Panc1 (cell line): ENCODE data around the gene PPM1F. TPM values are rescaled to one million over a fixed set of nuclear protein-coding genes. Genes with fewer than 3 reads are reported as not detected.

Experiments used
- ATAC-seq: fragments of 200-7000 bp; cut with Tn5 transposase; 2 replicates; pipeline ENCODE4 v1.9.1; 2020; ENCODE audit warnings: mild to moderate bottlenecking, moderate library complexity
- BruUV-seq: library from RNA; stranded (reverse); fragments of 400-500 nt; replicated peaks from 2 replicates; lab custom pipeline; 2021; lab: Mats Ljungman, UMichigan
- CTCF ChIA-PET: fragments of 300-600 bp; sonication (Branson Sonifier 250); formaldehyde crosslinking; loops from one replicate; lab custom pipeline; 2022; ENCODE audit warnings: antibody characterized with exemption; lab: Charles Lee
- POLR2A ChIA-PET: fragments of 300-600 bp; sonication (Branson Sonifier 250); formaldehyde crosslinking; loops from one replicate; lab custom pipeline; 2022; ENCODE audit warnings: antibody characterized with exemption; lab: Charles Lee
- DNase-seq: peaks from one replicate; pipeline ENCODE4 v3.0.0-alpha.2; 2010; ENCODE audit warnings: low read depth, low spot score
- H3K27ac ChIP-seq: 2 replicates; pipeline ENCODE4 v1.5.1; 2011; ENCODE audit warnings: mild to moderate bottlenecking, low read length, inconsistent platforms
- H3K27me3 ChIP-seq: fragments of 200-500 bp; sonication (Bioruptor generic); 2 replicates; pipeline ENCODE4 v1.6.0; 2014; ENCODE audit warnings: low read length, inconsistent platforms; ENCODE audit not compliant: control insufficient read depth, insufficient read depth
- H3K36me3 ChIP-seq: fragments of 200-500 bp; sonication (Bioruptor generic); 2 replicates; pipeline ENCODE4 v1.5.1; 2014; ENCODE audit warnings: inconsistent platforms, mild to moderate bottlenecking, low read length, moderate library complexity; ENCODE audit not compliant: control insufficient read depth, insufficient read depth
- H3K4me1 ChIP-seq: 2 replicates; pipeline ENCODE4 v1.5.1; 2011; ENCODE audit warnings: inconsistent platforms, mild to moderate bottlenecking, low read length, moderate library complexity; ENCODE audit not compliant: control insufficient read depth, insufficient read depth
- H3K4me3 ChIP-seq, 2 experiments: 2 replicates each; pipeline ENCODE4 v1.5.1; 2011 to 2012; ENCODE audit warnings: low read depth in 2 of 2, low read length in 2 of 2, mild to moderate bottlenecking in 2 of 2, inconsistent platforms in 1 of 2, moderate library complexity in 1 of 2
- H3K9me3 ChIP-seq: fragments of 200-500 bp; sonication (Bioruptor generic); 2 replicates; pipeline ENCODE4 v1.5.1; 2014; ENCODE audit warnings: low read depth, mild to moderate bottlenecking, inconsistent platforms, low read length, moderate library complexity; ENCODE audit not compliant: control insufficient read depth, insufficient read depth
- CTCF ChIP-seq: fragments of 450-650 bp; IDR thresholded peaks from 2 replicates; pipeline ENCODE4 v1.5.1; 2017; ENCODE audit warnings: mild to moderate bottlenecking
- POLR2AphosphoS5 ChIP-seq: IDR thresholded peaks from 2 replicates; pipeline ENCODE4 v1.6.1; 2012; ENCODE audit warnings: mild to moderate bottlenecking, low read depth, low read length, moderate library complexity
- REST ChIP-seq, 2 experiments: IDR thresholded peaks; 2 replicates each; pipeline ENCODE4 v1.6.1; 2011 to 2012; ENCODE audit warnings: low read depth in 2 of 2, control low read depth in 1 of 2, low read length in 1 of 2, mild to moderate bottlenecking in 1 of 2, moderate library complexity in 1 of 2; ENCODE audit not compliant: insufficient read depth in 1 of 2
- SIN3A ChIP-seq: IDR thresholded peaks from 2 replicates; pipeline ENCODE4 v1.6.1; 2012; ENCODE audit warnings: low read depth, mild to moderate bottlenecking, low read length, moderate library complexity, borderline replicate concordance; ENCODE audit not compliant: insufficient read depth
- TCF7L2 ChIP-seq: IDR thresholded peaks from 2 replicates; pipeline ENCODE4 v1.6.1; 2011; ENCODE audit warnings: mild to moderate bottlenecking, low read depth, low read length, inconsistent platforms
- in situ Hi-C: cut with HindIII; loops from 2 replicates; pipeline ENCODE4 v1.10.0; 2016; ENCODE audit warnings: low sequenced_read_pairs, low pct_unique_long_range_greater_than_20kb
- intact Hi-C: fragments of 100-400 bp; cut with micrococcal nuclease; formaldehyde crosslinking; loops from one replicate; pipeline ENCODE4 v1.10.0; 2022; ENCODE audit not compliant: unreplicated experiment
- total RNA-seq: library from RNA; stranded (reverse); gene quantifications from one replicate; pipeline ENCODE4 v1.2.1, GENCODE V29; 2021; ENCODE audit not compliant: unreplicated experiment

The PPM1F gene
- total RNA-seq, 1 experiment from 2014 or later, result 28.9 TPM

DNA sequence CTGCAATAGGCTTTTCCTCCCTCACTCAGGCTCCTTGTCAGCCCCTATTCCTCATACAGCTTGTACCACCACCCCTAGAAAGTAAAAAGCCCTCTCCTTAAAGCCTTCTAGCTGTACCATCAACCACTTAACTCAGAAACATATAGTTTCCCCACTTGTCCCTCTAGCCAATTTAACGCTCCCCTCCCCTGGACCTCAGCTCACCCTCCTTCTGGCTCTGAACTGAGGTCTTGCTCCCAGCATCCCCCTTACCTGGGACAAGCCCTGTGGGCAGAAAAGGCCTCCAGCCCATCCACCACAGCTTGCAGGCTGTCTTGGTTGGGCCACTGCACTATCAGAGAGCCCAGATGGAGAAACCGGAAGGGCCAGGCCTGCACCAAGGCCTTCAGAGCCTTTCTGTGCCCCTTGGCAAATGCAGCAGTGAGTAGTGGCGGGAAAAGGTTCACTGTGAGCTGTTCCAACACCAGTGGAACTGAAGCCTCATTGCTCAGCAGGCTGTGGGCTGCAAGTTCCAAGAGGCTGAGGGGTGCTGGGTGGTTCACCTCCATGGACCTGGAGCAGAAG is 42.3 kb upstream of the PPM1F start:
- DNase-seq, result no peak
- H3K36me3 ChIP-seq, result no peaks in the 10 kb centered on the region
- H3K27ac ChIP-seq, result no peak overlapping the region
- no peak for ATAC-seq
- TF ChIP-seq SIN3A, result no peak
- H3K4me1 ChIP-seq, result no peaks in the 10 kb centered on the region
- BruUV-seq, result no TSS peak
- CTCF ChIA-PET, result no interaction called here
- intact Hi-C loops, result no loop called here
- H3K27me3 ChIP-seq, result no peaks in the 10 kb centered on the region
- H3K9me3 ChIP-seq, result no peaks in the 10 kb centered on the region
- no peak overlapping the region for H3K4me3 ChIP-seq
- in situ Hi-C loops, result no loop called here
- POLR2A ChIA-PET, result no interaction called here

DNA sequence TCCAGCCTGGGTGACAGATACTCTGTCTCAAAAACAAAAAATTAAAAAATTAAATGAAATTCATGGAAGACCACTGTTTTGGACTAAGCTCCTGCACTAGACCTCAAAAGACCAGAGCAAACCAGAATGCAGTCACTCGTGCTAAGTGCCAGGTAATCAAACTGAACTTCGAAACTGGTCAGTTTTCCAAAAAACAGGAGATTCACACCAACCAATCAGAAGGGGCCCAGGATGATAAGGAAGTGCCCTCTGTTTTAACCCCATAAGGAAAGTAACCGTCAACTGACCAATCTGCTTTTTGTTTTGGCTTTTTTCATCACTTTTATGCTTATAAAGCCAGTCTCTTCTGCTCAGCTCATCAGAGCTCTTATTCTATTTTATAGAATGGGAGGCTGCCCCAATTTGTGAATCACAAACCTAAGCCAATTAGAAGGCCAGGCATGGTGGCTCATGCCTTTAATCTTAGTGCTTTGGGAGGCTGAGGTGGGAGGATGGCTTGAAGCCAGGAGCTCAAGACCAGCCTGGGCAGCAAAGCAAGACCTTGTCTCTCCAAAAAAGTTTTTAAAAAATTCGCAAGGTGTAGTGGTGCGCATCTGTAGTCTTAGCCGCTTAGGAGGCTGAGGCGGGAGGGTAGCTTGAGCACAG is 40.1 kb upstream of the PPM1F start:
- ChIA-PET POLR2A (no interaction called here), CTCF (no interaction called here)
- TF ChIP-seq TCF7L2 (no peak), POLR2AphosphoS5 (no peak), SIN3A (no peak), REST (IDR thresholded peaks at IDR 0.05; ENCODE audit: insufficient read depth in 1 of 2, low read depth in 2 of 2, low read length in 1 of 2) (no peak), CTCF (no peak)
- in situ Hi-C loops (no loop called here), intact Hi-C loops (no loop called here)
- BruUV-seq, result no TSS peak
- Histone ChIP-seq H3K9me3 (no peaks in the 10 kb centered on the region), H3K4me1 (no peaks in the 10 kb centered on the region), H3K4me3 (no peak overlapping the region), H3K36me3 (no peaks in the 10 kb centered on the region), H3K27ac (no peak overlapping the region), H3K27me3 (no peaks in the 10 kb centered on the region)
- no peak for ATAC-seq
- no peak for DNase-seq

DNA sequence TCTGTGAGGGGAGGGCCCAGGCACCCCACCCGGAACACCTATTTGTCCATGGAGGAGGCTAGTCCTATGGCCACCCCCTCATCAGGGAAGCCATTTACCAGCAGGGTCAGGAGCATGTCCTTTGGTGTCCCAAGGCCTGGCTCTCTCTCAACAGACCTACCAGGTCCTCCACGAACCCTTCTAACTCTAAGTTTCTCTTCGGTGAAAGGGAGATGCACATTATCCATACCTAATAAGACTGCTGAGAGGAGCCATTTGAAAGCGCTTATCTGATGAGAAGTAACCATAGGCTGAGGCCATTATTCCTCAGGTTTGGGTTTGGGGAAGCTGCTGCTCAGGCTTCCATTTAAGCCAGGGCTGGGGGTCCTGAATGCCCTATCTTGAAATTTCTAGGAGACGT is 39.1 kb upstream of the PPM1F start:
- Histone ChIP-seq H3K9me3 (no peaks in the 10 kb centered on the region), H3K4me1 (no peaks in the 10 kb centered on the region), H3K4me3 (no peak overlapping the region), H3K27ac (no peak overlapping the region), H3K36me3 (no peaks in the 10 kb centered on the region), H3K27me3 (no peaks in the 10 kb centered on the region)
- intact Hi-C loops (no loop called here), in situ Hi-C loops (no loop called here)
- CTCF ChIA-PET, result interaction anchor here (0.6 kb wide), 1 partner anchor 75 kb away, joined by 6 read pairs; no protein-coding TSS in a partner anchor
- POLR2A ChIA-PET, result no interaction called here
- no TSS peak for BruUV-seq
- DNase-seq (no peak), ATAC-seq (no peak)
- TF ChIP-seq SIN3A (no peak), CTCF (no peak), TCF7L2 (no peak), POLR2AphosphoS5 (no peak), REST (IDR thresholded peaks at IDR 0.05; ENCODE audit: insufficient read depth in 1 of 2, low read depth in 2 of 2, low read length in 1 of 2) (no peak)
